GM20000 (cell line): ENCODE measurements around the gene TMEM89.

Source experiments
- DNase-seq: peaks from one replicate; pipeline ENCODE4 v3.0.0; 2012; ENCODE audit warnings: low spot score
- TF ChIP-seq, protein P1 (sequence below): IDR thresholded peaks from 2 replicates; pipeline ENCODE4 v1.5.1; 2012; ENCODE audit warnings: mild to moderate bottlenecking, control low read depth; ENCODE audit errors: extremely low read depth, missing control alignments

TMEM89 gene, protein sequence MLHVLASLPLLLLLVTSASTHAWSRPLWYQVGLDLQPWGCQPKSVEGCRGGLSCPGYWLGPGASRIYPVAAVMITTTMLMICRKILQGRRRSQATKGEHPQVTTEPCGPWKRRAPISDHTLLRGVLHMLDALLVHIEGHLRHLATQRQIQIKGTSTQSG

DNA sequence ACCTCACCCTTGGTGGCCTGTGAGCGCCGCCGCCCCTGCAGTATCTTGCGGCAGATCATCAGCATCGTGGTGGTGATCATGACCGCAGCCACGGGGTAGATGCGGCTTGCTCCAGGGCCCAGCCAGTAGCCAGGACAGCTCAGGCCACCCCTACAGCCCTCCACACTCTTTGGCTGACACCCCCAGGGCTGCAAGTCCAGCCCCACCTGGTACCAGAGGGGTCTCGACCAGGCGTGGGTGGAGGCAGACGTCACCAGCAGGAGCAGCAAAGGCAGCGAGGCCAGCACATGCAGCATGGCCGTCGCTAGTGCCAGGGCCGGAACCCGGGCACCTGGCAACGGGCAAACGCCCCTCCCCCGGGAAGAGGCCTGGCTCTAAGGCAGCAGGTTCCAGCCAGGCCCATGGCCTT, at the start of gene TMEM89:
Gene TMEM89 (minus strand): TSS at position 309 of the 409 bp plus-strand sequence. CDS start 13 bp downstream, at position 296.
- DNase-seq, result no peak
- TF ChIP-seq, protein P1, sequence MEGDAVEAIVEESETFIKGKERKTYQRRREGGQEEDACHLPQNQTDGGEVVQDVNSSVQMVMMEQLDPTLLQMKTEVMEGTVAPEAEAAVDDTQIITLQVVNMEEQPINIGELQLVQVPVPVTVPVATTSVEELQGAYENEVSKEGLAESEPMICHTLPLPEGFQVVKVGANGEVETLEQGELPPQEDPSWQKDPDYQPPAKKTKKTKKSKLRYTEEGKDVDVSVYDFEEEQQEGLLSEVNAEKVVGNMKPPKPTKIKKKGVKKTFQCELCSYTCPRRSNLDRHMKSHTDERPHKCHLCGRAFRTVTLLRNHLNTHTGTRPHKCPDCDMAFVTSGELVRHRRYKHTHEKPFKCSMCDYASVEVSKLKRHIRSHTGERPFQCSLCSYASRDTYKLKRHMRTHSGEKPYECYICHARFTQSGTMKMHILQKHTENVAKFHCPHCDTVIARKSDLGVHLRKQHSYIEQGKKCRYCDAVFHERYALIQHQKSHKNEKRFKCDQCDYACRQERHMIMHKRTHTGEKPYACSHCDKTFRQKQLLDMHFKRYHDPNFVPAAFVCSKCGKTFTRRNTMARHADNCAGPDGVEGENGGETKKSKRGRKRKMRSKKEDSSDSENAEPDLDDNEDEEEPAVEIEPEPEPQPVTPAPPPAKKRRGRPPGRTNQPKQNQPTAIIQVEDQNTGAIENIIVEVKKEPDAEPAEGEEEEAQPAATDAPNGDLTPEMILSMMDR, result no peak

DNA sequence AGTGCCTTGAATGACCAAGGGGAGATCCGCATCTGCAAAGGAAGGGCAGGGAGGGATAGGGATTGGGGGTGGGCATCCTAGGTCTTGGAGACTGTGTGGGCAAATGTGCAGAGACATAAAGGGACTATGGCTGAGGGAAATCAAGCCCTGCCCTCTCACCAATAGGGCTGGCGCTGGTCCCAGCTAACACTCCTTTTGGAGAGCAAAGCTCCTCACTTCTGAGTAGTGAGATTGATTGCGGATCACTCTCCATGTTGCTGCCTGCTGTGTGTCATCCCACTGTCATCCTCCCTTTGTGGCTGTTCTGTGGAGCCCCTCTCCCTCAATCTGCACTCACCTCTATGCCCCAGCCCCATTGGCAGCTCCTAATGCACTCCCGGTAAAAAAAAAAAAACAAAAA, 43.4 kb upstream of the TMEM89 start:
- TF ChIP-seq, protein P1, result no peak
- no peak for DNase-seq

DNA sequence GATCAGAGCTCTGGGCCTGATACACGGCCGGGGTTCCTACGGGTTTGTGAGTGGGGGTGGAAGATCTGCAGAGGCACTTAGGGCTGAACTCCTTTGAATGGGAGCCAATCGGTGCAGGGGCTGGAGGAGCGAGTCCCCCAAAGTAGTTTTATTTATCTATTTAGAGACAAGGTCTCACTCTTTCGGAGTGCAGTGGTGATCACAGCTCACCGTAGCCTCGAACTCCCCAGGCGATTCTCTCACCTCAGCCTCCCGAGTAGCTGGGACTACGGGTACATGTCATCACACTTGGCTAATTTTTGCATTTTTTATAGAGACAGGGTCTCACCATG, 42.7 kb upstream of the TMEM89 start:
- DNase-seq, result no peak
- TF ChIP-seq, protein P1, result no peak

DNA sequence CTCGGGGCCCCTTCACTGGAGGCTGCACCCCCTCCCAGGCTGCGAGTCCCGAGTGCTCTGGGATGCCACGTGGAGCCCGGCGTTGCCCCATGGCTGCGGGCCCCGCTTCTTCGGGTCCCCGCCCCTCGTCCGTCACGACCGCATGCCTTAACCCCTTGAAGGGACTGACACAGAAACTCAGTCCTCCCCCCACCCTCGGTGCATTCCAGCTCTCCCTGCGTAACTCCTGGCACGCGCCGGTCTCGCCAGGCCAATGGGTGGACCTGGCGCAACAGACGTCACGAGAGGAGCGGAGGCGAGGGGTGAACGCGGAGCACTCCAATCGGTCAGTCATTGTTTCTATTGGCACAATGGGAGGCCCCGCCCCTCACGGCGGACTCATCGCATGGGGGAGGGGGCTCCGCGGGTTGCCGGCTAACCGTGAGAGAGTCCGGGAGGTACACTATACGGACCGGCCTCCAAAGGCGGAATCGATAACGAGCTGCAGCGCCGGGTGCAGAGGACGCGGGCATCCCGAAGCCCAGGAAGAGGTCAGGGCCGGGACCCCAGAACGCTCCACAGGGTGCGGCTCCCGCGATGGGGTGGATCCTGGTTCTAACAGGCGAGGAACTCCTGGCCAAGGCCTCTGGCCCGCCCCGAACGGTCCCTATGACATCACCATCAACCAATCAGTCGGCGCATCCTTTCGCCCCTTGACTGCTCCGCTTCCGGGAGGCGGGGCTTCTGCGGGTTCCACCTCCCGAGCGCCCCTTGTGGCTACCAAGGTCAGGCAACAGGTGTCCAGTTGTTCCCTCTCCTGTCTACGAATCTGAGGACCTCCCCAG, 42.1 kb upstream of the TMEM89 start:
- TF ChIP-seq, protein P1, result peak; percentile 62
- DNase-seq, result peak; percentile 99

DNA sequence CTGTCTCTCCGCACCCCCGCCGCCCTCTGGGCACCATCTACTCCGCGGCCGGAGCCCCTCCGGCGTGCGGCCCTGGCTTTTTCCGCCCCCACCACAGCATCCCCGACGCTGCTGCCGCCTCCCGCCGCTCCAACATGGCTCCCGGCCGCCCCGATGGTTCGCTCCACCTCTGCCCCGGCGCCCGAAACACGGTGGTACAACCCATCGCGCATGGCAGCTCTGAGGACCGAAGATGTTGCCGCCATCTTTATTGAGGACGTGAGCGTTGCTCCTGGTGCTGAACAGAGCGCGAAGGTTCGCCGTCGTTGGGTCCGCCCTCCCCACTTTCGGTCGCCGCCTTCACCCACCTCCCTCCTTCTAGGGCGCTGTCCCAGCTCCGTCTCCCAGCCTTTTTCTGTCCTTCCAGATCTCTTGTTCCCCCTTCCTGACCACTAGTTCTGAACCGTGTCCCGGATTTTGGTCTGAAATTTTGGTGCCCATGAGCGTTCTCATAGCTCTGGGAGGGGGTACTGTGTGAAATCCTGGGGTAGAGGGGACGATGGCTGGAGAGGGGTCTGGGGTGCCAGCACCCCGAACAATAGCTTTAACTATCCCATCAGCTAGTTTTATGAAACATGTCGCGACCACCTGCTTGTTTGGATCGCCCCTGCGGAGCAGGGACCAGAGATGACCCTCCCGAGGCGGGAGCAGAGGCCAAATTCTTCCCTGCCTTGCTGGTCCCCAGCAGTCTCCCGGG, 41.4 kb upstream of the TMEM89 start, which contains the start of gene CELSR3:
Gene CELSR3 (minus strand): TSS at position 134 of the 736 bp plus-strand sequence. CDS start 252 bp downstream, outside the sequence.
- DNase-seq, result peak; percentile 80
- TF ChIP-seq, protein P1, result no peak

DNA sequence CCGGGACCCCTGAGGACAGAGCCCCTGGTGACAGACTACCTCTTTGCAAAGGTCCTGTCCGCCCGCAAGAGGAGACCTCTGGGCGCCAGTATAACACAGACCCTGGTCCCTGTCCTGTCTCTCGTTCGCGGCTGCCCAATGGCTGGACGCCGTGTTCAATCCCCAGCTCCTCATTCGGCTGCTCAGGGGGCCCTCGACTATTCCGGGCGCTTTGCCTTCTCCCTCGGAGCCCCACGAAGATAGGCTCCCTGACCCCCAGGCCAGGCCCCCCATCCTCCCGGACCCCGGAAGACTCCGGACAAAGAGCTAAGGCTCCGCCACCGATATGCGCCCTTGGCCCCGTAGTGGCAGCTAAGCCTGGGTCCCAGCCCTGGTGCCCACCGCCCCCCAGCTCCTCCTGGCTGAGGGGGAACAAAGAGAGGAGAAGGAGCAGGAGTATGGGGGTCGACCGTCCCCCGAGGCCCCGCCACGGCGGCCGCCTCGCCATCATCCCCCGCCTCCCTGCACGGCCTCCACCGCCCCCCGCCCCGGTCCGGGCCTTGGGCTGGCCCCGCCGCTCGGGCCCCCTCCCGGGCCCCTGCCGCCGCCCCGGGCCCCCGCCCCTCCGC, 40.7 kb upstream of the TMEM89 start:
- TF ChIP-seq, protein P1, result no peak
- no peak for DNase-seq
